CD1c-positive myeloid dendritic cell (primary cell): ENCODE data around the gene NFIA.

Experiments
- DNase-seq: peaks from one replicate; pipeline ENCODE4 v3.0.0-alpha.2; 2016; ENCODE audit errors: extremely low spot score

NFIA gene

DNA sequence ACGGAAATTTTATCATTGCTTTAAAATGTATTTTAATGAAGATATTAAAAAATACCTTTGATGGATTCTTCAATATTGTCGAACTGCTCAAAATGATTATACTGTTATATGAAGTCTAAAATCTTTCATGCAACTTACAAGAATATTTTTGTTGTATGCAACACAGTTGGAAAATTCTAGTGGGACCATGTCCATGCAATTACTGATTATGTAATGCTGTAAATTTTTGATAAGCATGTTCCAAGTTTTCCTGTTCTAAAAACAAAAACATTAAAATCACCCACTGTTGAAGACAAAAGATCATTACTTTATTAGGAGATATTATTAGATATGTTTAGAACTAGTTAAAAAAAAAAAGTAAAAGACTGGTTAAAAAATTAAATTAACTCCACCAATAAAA, 132.8 kb downstream of the NFIA start:
- no peak for DNase-seq

DNA sequence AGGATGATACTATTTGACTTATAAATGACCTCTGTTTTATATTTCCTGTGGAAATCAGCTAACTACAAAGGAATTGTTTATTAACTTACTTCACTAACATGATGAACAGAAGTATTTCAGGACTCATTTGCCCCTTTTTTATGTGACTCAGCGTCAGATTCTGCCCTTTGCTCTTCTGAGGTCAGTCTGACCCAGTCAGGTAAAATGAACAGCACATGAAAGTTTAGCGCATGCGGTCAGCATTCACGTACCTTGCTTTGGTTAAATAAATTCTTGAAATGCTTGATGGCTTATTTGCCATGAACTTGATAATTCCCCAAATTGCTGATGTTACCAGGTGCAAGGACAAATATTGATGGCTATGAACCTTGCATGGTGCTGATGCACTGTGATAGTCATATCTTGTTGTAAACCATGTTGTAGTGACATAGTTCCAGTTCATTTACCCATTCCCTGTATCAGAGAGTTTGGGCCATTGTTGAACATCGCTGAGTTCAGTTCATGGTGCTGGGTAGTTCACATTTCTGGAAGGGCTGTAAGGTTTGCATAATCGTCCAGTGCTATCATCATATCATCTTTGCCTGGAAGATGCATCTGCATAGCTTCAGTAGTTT, 133.4 kb downstream of the NFIA start:
- no peak for DNase-seq

DNA sequence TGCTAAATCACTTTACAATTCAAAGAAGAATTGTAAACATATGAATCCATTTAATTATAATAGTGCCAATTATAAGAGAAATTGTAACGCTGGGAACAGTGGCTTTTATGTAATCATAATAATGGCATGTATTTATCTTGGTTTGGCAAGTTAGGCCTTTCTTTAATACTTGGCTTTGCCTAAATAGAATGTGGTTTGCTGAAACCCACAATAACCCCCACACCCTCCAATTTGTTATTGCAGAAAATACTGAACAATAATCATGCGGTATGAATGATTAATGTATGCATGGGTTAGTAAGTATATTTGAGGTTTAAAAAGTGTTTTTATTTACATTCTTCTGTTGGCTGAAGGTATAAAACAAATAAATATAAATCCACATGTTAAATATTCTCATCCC, 138.2 kb downstream of the NFIA start:
- no peak for DNase-seq

DNA sequence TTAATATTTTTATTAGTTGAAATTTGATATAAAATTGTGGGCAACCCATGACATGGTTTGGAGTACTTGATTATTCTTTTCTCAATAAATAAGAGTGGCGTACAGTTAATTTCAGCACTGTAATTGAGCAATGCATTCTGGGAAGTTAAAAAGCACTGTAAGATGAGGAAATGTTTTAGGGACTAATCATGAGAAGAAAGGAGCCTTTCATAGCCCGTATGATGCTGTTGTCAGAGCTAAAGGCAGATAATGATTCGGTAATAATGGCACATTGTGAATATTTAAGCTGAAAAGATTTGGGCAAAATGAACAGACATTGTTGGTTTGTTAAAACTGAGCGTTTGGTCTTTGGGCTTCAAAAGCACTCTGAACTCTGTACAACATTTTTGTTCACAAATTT, 139.3 kb downstream of the NFIA start:
- DNase-seq: no peak

DNA sequence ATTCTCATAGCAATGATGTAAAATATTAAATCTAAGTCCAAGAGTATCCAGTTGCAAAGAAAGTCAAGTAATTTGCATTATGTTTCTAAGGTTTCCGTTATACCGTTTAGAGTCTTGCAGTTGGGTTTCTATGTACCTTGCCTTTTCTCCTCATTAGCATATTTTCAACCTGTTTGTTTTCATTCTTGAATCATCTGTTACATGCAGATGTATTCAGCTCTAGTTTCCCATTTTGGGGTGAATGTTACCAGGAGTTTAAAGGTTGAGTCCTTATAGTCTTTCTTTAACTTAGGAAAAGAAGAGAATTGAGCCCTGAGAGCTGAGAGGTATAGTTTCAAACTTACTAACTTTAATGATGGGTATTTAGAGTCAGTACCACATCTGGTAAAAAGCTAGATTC, 139.9 kb downstream of the NFIA start:
- DNase-seq: no peak

DNA sequence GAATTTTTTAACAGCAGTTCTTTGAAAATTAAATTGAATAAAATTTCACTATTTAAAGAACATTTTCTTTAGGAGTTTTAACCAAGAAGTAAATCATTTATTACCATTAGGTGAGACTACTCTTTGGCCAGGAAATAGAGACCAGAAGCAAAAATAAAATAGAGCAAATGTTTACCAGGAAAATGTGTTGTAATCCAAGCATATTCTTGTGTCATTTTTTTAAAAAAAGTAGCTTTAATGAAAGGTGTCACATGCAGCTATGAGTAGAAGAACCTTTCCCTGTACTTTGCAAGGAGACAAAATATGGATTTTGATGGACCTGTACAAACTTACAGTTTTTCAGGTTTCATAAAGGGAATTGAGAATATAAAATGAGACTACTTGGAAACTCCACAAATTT, 140.8 kb downstream of the NFIA start:
- no peak for DNase-seq

DNA sequence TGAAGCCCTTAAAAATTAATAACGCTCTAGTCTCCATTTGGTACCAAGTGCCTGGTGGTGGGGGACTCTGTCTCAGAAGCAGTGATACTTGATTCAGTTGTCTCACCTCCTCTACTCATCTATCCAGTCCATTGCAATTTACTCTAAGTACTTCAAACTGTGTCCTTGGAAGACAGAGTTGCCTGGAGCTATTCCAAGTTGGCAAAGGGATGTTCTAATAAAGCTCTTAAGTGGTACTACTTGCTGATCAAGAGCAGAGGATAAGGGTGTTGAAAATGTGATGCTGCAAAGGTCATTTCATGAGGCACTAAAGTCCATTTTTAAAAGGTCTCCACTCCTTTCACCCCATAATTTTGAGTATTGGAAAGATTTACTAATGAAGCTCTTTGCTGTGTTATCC, 142.2 kb downstream of the NFIA start:
- DNase-seq: no peak

DNA sequence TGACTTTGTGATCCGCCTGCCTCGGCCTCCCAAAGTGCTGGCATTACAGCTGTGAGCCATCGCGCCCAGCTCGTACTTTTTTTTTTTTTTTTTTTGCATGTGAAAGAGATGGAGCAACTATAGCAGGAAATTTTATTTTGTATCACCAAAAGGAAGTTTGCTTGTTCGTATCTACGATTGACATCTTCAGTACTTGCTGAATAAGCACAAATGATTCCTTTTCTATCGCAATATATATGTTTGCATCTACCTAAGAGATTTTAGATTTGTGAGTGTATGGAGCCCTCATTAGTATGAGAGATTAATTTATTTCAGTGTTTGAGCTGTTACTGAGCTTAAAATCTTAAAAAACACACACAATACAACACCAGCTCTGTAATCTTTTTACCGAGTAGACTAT, 143.1 kb downstream of the NFIA start:
- DNase-seq: no peak

DNA sequence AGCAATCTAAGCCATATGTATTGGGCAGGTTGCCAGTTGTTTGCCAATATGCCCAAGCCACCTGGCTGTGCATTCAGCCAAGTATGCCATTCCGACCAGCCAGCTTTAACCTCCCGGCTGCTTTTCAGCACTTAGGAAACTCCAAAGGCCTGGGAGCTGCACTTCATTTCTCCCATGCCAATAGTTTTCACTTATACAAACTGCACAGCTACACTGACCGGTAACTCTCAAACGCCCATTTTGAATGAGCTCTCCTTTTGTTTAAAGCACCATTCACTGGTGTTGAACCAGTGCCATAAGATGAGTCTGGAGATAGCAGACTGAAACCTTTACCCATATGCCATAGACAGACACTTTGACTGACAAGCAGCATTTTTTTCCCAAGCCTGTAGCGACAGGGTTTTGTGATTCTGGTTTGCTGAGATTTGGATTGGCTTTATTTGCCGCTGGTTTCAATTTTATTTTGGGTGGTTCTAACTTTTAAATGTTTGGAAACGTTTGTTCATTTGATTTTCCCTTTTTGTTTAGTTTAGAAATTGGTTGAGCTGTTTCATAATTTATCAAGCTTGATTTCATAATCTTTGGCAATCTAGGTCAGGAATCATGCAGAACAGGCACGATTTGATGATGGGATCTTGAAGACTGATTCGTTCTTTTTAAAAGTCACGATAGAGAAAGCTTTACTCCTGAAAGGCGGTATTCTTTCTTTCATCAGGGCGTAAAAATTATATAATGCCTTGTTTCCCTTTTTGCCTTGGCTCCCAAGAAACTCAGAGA, 144.6 kb downstream of the NFIA start:
- DNase-seq: no peak

DNA sequence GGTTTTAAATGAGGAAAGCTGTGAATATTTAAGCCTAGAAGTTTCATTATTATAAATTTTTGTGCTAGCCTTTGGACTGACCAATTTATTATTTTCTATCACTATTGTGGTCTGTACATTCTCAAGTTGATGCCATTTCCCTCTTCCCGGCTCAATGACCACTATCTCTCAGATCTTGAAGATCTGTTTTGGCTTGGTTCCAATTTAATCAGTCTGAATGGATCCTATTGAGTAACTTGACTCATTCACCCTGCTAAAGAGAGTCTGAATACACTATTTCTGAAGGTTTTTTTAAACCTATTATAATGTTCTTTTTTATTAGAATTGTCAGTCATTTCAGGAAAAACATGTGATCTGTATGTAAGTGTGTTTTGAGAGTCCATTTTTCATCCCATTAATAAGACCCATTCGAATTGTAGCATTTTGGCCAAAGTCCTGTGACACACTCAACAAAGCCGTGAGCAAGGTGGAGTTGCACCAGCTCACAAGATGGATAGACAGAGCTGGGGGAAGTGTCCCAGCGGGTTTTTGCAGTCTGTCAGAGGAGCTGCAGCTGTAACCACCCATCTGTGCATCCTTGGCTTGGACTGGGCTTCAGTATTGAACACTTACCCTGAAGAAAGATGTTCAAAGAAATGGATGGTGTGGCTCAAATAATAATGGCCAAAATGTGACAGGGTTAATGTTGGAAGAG, 145.6 kb downstream of the NFIA start:
- DNase-seq: no peak

DNA sequence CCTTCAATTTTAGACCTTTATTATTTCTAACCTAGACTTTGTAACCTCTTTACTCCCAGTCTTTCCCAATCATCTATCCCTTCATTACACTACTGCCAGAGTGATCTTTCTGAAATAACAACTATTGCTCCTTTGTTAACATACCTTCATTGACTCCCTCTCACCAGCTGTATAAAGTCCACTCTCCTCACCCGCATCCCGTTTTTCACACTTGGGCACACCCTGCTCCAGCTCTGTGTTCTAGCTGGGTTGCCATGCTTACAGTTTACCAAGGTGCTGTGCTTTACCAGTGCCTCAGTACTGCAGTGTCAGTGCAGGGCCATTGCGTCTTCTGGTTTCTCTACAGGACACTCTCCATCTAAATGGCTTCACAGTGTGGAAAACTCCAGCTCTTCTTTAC, 148.2 kb downstream of the NFIA start:
- DNase-seq: no peak

DNA sequence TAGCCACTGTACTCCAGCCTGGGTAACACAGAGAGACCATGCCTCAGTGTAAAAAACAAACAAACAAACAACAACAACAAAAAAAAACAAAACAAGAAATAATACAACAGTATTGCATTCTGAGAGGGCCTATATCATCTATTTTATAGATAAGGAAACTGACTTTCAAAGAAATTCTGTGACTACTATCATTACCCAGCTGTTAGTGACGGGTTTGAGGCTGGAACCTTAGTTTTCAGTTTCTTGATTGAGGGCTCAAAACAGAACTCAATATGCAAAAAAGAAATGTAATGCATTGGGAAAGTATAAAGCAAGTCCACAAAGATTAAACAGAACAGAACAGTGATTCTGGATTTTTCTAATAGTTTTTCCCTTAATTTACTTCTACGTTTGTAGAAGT, 149.4 kb downstream of the NFIA start:
- DNase-seq: no peak

DNA sequence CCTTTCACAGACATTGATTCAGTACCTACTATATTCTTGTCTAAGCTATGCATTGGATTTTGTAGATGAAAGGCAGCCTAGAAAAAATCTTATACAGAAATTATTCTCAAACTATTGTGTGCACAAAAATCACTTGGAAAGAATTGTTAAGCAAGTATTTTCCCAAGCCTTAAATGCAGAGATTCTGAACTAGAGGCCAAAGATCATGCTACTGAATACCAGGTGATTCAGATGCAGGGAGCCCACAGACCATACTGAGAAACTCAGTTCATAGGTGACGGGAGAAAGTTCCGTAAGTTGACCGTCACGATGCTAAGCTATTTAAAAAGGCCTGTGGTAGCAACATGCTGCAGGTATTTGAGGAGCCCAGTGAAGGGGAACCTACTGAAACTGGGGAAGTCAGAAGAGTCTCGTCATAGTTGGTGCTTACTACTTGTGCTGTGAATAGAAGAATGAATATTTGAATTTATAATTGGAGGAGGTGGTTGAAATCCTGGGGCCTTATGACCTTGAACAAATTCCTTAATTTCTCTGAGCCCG, 150.8 kb downstream of the NFIA start:
- no peak for DNase-seq

DNA sequence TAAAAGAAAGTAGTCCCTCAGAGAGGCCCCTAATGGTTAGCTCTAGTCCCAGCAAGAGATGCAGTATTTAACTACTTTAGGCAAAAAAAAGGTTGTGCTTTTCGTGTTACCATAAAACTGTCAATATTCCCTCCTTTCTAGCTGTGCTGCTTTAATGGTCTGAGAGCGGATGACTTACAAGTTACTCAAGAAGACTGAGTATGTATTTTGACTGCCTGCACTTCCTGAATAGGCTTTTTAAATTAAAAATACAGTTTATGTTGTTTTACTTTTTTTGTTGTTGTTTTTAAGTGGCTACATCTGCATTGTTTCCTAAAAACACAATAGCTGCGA, 152.2 kb downstream of the NFIA start:
- DNase-seq: no peak

DNA sequence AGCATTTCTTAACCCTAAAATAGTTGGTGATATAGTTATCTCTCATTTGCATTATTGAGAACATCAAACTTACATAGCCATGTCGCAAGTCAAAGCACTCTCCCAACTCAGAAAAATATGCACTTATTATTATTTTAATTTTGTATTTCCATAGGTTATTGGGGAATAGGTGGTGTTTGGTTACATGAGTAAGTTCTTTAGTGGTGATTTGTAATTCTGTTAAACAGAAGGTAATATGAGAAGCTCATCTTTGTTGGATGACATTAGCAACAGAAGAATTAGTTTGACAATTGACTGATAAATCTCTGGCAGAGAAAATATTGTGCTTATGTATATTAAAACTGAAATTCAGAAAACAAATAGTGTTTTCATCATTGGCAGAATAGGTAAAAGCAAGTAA, 154.8 kb downstream of the NFIA start:
- DNase-seq: no peak

DNA sequence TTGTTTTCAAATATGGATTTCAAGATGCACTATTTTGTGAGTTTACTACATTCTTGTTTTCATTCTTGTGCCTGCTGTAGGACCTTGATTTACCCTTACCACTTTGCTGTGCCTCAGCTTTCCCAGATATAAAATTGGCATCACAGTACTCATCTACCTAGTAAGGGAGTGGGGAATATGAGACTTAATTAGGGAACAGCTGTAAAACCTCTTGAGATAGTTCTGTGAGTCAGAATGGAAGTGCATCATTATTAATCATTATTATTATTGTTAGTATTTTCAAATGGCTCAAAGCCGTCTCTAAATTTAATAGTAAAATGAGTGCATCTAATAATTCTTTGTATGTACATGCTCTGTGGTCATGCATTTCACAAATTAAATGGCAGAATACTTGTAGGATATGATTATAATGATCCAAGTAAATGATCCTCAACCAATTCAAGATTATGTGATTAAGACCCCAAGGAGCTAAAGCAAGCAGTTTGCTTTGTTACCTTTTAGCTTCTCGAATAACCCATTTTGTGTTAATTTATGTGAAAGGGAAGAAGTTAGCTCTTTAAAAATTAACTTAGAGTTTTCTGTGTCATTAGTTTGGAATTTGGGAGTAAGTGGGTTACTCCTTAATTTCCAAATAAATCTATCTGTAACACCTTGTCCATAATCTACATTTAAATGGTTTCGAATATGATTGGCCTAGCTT, 155.4 kb downstream of the NFIA start:
- DNase-seq: no peak

DNA sequence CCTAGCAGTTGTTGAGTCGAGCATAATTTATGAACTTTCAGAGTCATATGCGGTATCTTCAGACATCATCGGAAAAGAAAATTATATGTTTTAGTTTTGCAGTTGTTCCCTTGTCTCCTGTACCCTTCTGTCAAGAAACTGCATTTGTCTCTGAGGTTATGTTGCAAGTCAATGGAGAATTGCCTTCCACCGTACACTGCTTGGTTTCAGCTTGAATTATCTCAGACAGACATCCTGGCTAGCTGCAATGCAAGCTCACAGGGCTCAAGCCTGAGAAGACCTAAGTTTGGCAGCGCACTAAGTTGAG, 156.0 kb downstream of the NFIA start:
- no peak for DNase-seq

DNA sequence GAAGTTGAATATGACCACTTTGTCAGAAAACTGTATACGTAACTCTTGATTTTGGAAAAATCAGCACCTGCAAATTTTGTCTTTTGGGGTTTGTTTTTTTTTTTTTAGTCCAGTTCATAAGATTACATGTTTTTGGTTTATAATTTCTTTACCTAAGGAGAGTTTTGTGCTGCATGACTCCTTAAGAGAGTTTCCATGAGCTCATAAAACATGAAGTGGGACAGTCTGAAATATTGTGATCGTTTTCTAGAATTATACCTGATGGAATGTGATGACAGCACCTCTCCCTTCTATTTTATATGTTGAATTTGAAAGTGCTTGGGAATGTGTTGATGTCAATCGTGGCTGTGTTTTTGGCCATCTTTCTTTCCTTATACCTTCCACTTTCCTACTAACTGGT, 158.5 kb downstream of the NFIA start:
- no peak for DNase-seq

DNA sequence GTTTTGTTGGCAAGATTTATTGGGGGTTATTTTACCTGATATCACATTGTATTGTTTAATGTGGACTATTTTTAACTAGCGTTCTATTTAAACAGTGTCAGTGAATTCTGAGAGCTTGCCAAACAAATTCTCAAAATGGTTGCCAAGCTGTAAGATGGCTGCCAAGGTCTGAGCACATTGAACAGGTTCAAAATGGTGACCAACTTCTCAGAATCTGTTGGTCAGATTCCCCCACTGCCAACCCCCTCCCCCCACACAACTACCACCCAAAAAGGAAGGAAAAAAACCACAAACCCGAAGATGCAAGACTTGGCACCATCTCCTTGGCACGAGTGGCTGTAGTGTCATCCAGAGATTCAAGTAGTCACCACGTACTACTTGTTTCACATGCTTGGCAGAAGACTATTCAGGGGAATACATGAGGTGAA, 159.1 kb downstream of the NFIA start:
- no peak for DNase-seq

DNA sequence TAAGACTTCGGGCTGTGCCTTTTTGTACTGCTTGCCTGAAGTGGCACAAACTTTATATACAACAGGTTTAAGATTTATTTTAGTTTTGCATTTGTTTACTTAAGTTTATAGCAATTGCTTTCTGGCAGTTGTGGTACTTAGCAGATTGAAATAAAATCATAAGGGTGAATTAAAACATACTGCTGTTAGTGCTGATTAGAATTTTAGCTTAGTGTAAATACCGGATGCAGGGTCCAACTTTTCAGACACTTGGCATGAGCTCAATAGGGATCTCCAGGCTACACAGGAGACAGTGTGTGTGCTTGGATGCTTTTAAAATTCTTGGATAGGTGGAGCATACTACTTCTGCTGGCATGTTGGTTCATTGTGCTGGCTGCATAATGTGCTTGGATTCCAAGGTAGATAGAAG, 159.6 kb downstream of the NFIA start:
- no peak for DNase-seq

DNA sequence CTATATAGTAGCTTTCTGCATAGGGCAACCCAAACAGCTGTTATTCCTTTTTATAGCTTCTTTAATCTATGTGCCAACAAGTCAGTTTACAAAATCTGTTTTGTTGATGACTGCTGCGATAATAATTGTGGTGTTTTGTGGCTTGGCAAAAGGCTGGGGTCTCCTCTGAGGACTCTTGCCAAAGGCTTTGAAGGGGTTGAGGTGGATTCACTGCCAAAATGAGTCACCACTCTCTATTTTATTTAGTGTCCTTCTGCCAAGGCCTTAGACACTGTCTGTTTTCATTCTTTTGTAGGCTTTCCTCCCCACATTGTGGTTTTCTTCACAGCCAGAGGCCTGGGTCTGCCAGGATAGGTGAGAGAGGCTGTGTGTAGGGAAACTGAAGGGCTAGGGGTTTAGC, 161.8 kb downstream of the NFIA start:
- DNase-seq: no peak

DNA sequence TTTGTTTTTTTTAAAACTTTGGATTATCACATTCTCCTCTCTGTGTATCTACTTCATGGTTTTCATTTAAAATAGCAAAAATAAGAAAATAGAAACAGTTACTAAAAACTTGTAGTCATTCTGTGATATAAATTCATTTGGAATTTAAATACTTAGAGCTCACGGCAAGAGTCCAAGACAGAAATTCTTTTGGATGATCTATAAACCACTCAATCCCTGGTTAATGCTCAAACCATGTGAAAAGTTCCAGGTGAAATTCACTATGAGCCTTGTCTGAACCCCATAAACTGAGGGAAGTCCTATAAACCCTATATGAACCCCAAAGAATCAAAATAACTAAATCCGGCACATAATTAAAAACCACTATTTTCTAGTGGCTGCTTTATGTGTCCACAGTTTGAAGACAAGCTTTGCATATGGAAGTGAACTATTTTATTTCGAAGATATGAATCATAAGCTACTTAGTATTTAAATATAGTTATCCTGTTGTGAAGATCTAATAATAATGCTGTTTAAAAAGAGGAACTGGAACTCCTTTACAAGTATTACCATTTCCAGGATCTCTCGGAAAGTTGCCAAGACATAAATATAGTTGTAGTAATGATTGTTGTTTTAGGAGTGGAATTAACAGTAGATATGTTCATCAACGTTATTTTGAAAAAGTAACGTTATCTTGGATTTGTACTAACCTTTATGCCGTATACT, 163.5 kb downstream of the NFIA start:
- peak; percentile 53 for DNase-seq
